DMS114 treated with DMSO at 0.1 percent for 48 hours (cell line): ENCODE results near the gene DPF3.
"Not testable (repeated sequence)": the region's sequence is repeated elsewhere in the genome, so short reads cannot be mapped to it uniquely, and the experiment has no call there.

Experiments
- DNase-seq: peaks from one replicate; lab custom pipeline; 2025; ENCODE audit not compliant: unreplicated experiment; lab: John Stamatoyannopoulos, UW

Gene DPF3

DNA sequence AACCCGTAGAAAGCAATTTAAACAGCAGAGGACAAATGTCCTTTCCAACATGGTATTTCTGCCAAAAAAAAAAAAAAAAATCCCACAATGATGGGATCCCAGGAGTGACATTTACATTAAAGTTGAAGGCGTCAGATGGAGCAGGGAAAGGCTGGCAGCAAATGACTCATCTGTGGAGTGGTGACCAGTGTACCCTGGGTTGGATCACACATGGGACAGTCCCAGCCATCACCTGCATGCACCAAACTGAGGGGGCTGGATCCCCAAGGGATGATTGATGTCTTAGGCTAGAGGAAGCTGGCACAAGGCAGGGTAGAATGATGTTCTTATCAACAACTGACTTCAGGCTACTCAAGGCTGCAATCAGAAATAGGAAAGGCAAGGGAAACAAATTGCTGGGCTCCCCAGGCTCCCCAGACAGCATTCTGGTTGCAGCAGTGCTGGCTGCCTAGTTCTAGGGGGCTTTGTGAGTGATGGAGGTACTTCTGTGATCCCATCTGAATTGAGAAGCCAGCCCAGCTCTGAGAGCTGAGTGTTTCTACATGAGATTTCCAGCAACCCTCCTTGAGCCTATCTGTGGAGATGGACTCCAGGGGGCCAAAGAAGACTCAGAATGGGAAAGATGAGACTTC lies 117.9 kb downstream of the DPF3 start:
- no peak for DNase-seq

DNA sequence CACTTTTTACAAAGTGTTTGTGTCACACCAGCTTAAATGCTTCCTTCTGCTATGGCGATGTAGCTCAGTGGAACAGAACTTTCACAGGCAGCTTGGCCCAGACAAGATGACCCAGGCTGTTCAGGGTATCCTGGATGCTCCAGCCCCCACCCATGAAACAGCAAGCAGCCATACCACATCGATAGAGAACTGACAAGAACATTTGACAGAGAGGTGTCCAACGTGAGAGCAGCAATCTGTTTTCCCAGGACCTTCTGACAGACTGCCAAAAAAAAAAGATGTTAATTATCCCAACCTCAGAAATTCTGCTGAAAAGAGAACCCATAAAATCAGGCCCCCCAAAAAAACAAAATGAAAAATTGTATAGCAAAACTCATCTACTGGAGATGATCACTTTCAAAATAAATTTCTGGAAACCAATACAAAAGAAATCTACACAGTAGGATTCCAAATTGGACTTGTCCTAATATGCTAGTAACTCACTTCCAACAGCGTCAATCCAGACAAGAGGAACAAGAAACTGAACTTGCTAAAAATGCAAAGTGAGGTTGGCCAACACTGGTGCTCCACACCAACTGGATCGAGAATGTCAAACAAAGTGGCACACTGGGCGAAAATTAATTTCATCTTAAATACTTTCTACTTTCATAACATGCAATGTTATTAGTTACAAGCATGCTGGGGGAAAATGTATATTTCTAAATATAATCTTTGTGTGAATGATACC lies 118.8 kb downstream of the DPF3 start:
- no peak for DNase-seq

- DNase-seq: no peak
These were observed 119.8 kb downstream of the DPF3 start for GRCh38 chr14:72774141-72774540.

DNA sequence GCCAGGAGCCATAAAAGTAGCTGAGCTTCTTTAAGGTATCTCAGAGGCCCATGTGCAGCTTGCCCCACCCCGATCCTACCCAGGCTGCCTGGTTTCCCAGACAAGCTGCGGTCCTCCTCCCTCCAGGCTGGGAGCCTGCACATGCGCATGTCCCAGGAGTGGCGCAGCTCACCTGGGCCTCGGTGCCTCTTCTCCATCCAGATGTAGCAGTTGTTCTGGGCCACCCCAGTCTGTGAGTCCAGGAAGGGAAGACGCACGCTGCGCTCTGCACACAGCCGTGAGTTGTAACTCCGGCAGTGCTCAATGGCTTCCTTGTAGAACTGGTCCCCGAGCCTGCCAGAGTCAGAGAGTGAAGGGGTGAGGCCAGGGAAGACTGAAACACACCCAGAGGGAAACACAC lies 122.3 kb downstream of the DPF3 start:
- no peak for DNase-seq

- DNase-seq: no peak
These were observed 127.6 kb downstream of the DPF3 start for GRCh38 chr14:72766296-72766695.

- no peak for DNase-seq
These were observed 130.0 kb downstream of the DPF3 start for GRCh38 chr14:72763892-72764291.

- no peak for DNase-seq
These were observed 134.2 kb downstream of the DPF3 start for GRCh38 chr14:72759670-72760069.

GRCh38 chr14:72758993-72759392 lies 134.9 kb downstream of the DPF3 start:
- DNase-seq: no peak

DNA sequence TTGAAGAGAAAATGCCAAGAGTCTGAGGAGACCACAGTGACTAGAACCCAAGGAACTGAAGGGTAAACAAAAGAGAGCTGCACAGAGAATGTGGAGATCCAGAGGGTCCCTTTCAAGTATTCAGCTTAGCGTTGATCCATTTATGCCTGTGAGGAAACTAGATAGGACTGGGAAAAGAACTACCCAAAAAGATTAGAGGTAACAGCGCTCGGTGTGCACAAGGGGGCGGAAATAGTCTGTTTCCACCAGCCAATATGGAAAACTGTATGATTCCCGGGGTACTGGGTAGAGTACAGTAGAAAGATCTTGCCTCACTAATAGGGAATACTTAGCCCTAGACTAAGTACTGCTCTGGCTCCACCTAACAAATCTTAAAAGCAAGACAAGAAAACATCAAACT lies 135.5 kb downstream of the DPF3 start:
- no peak for DNase-seq

- no peak for DNase-seq
These were observed 136.9 kb downstream of the DPF3 start for GRCh38 chr14:72756967-72757366.

DNA sequence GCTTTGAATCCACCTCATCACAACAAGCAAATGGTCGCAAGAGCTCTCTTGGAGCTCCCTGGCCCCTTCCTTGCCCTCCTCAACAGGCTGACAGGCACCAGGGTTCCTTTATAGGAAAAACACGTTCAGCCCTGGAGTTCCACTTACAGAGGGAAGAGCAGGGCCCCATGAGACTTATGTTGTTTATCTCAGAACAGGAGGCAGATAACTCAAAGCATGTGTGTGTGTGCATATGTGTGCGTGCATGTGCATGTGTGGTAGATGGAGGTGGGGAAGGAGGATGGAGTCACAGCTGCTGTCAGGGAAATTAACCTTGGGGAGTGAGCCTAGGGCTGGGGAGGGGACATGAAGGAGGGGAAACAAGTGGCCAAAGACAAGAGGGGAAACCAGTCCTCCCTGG lies 138.1 kb downstream of the DPF3 start:
- DNase-seq: no peak

DNA sequence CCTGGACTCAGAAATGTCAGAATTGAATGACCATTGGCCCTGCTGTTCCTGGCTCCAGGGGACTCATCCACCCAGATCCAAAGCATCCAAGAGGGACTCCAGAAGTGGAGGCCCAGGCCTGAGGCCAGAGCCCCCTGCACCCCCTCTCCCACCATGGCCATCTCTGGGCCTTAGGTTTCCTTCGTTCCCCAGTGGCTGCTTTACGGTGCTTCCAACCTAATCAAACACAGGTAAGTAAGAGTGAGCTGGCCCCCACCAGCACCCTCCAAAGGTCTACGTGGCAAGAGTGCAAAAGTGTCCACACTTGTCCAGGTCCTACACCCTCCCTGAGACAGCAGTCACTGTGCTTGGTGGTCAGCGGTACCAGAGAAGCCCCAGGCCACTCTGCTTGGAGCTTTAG lies 139.0 kb downstream of the DPF3 start:
- DNase-seq: no peak

- no peak for DNase-seq
These were observed 140.0 kb downstream of the DPF3 start for GRCh38 chr14:72753879-72754400.

DNA sequence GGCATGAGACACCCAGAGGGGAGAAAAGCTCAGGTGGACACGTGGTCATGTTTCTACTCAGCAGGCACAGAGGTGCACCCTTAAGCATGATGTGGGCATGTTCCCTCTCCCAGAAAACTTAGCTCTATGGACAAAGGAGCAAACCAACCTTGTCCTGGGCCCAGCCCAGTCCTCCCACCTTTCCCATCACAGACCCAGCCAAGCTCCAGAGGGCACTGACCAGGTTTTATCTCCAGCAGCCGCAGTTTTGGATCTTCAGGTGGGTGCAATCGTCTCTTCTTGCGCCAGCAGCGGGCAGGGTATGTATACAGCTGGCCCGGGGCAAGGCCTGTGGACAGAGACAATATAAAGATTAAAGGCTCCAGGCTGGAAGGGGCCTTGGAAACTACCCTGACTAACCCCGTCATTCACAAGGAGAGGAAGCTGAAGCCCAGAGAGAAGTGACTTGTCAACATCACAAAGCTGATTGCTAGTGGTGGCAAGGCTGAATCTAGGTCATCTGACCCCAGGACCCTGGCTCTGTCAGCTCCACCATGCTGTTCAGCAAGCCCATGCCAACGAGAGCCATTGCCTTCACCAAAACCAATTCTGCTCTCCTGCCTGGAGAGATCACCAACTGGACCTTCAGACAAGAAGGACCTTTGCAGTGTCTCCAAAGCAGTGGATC lies 140.7 kb downstream of the DPF3 start:
- no peak for DNase-seq

DNA sequence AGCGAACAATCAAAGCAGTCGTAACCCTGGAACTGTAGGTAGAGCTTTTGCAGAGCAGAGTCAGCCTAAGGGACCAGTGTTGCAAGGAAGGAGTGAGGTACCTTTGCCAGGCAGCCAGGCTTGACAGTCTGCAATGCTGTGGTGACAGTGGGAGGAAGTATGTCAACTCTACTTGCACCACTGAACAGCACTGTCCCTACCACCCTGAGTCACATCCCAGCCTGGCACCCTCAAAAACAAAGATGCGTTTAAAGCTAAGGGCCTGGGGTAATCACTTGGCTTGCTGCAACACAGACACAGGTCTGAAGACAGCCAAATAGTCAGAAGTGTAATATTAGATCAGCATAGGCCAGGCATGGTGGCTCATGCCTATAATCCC lies 141.9 kb downstream of the DPF3 start:
- no peak for DNase-seq

GRCh38 chr14:72751276-72752033 lies 142.4 kb downstream of the DPF3 start:
- DNase-seq: no peak

DNA sequence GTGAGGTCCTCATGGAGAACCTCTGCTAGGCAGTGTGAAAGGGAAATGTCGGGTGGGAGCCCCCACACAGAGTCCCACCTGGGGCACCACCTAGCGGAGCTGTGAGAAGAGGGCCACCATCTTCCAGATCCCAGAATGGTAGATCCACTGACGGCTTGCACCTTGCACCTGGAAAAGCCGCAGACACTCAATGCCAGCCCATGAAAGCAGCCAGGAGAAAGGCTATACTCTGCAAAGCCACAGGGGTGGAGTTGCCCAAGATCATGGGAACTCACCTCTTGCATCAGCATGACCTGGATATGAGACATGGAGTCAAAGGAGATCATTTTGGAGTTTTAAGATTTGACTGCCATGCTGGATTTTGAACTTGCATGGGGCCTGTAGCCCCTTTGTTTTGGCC lies 145.0 kb downstream of the DPF3 start:
- not testable (repeated sequence) for DNase-seq

DNA sequence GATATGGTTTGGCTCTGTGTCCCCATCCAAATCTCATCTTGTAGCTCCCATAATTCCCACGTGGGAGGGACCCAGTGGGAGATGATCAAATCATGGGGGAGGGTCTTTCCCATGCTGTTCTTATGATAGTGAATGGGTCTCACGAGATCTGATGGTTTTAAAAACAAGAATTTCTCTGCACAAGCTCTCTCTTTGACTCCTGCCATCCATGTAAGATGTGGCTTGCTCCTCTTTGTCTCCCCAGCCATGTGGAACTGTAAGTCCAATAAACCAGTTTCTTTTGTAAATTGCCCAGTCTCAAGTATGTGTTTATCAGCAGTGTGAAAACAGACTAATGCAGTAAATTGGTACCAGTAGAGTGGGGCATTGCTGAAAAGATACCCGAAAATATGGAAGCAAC lies 146.2 kb downstream of the DPF3 start:
- DNase-seq: no peak

- no peak for DNase-seq
These were observed 147.6 kb downstream of the DPF3 start for GRCh38 chr14:72745991-72746980.

DNA sequence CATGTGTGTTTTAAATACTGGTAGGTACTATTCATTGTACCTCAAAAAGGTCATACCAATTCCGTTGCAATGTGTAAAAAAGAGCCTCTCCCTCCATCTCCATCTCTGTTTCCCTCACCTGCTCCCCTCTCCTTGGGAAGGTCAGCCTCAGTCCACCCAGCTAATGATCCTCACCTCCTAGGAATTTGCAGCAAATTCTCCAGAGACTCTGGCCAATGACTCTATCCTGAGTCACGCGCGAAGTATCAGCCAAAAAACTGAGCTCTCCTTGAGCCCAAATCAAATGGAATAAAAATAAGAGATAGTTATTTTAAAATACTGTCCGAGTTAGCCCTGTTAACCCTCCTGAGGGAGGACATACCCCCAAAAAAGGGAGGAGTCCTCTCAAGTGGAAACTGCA lies 148.4 kb downstream of the DPF3 start:
- DNase-seq: no peak
